Renal cortex interstitium (tissue), 11 donors: ENCODE results near the gene RBBP7. TPM values are rescaled to one million over a fixed set of nuclear protein-coding genes. Genes with fewer than 3 reads are reported as not detected.

Experiments
- DNase-seq, 11 donors: peaks; one replicate each; pipeline ENCODE4 v3.0.0-alpha.2; 2013; ENCODE audit warnings: low read depth in 9 of 11, low spot score in 4 of 11; ENCODE audit errors: extremely low read depth in 1 of 11
- polyA plus RNA-seq, 3 donors: library from polyadenylated mRNA; unstranded; fragments of 120-200 nt; gene quantifications; one replicate each; pipeline ENCODE4 v1.2.1, GENCODE V29; 2013; ENCODE audit not compliant: insufficient read length in 3 of 3

RBBP7 gene
- polyA plus RNA-seq, 3 donors: 205 to 232 (median 206) TPM

GRCh38 chrX:16839852-16840460, 30.2 kb downstream of the RBBP7 start:
- no peak for DNase-seq

GRCh38 chrX:16839219-16839851, 30.8 kb downstream of the RBBP7 start:
- no peak for DNase-seq

GRCh38 chrX:16838202-16839066, 31.7 kb downstream of the RBBP7 start:
- no peak for DNase-seq

GRCh38 chrX:16836371-16836770, 33.8 kb downstream of the RBBP7 start:
- DNase-seq: no peak

- DNase-seq: no peak
These were observed 35.4 kb downstream of the RBBP7 start for GRCh38 chrX:16834806-16835205.

GRCh38 chrX:16832301-16832700, 37.9 kb downstream of the RBBP7 start:
- no peak for DNase-seq

- no peak for DNase-seq
These were observed 41.8 kb downstream of the RBBP7 start for GRCh38 chrX:16828124-16828908.

GRCh38 chrX:16827225-16827624, 42.9 kb downstream of the RBBP7 start:
- DNase-seq: no peak

GRCh38 chrX:16826207-16826606, 44.0 kb downstream of the RBBP7 start:
- peak in 3 of 11 donors; percentile 22 to 32 (median 25) for DNase-seq

- DNase-seq: no peak
These were observed 44.7 kb downstream of the RBBP7 start for GRCh38 chrX:16825264-16826035.

GRCh38 chrX:16822723-16823122, 47.4 kb downstream of the RBBP7 start:
- DNase-seq: no peak

- DNase-seq: no peak
These were observed 50.5 kb downstream of the RBBP7 start for GRCh38 chrX:16819634-16820033.

GRCh38 chrX:16814597-16814996, 55.6 kb downstream of the RBBP7 start:
- no peak for DNase-seq

- DNase-seq: no peak
These were observed 62.1 kb downstream of the RBBP7 start for GRCh38 chrX:16807976-16808542.

GRCh38 chrX:16807548-16807947, 62.6 kb downstream of the RBBP7 start:
- DNase-seq: no peak

GRCh38 chrX:16804923-16805464, 65.2 kb downstream of the RBBP7 start:
- no peak for DNase-seq

GRCh38 chrX:16797841-16798240, 72.3 kb downstream of the RBBP7 start:
- DNase-seq: no peak

- no peak for DNase-seq
These were observed 72.8 kb downstream of the RBBP7 start for GRCh38 chrX:16797358-16797757.
